HL-60/S4 (cell line): ENCODE measurements around the gene MACROD1.

Experiments used
- in situ Hi-C: fragments of 300-500 bp; cut with MboI; formaldehyde crosslinking; loops from 2 replicates; pipeline ENCODE4 v1.14.3; 2022; ENCODE audit warnings: low sequenced_read_pairs

MACROD1 gene

GRCh38 chr11:64132191-64132771 lies 33.6 kb downstream of the MACROD1 start:
- in situ Hi-C loops = no loop called here

- in situ Hi-C loops = no loop called here
Measured at GRCh38 chr11:64131683-64132190, 34.2 kb downstream of the MACROD1 start.

- in situ Hi-C loops = no loop called here
Measured at GRCh38 chr11:64130618-64131017, 35.3 kb downstream of the MACROD1 start.

GRCh38 chr11:64129403-64129802 lies 36.5 kb downstream of the MACROD1 start:
- in situ Hi-C loops = no loop called here

DNA sequence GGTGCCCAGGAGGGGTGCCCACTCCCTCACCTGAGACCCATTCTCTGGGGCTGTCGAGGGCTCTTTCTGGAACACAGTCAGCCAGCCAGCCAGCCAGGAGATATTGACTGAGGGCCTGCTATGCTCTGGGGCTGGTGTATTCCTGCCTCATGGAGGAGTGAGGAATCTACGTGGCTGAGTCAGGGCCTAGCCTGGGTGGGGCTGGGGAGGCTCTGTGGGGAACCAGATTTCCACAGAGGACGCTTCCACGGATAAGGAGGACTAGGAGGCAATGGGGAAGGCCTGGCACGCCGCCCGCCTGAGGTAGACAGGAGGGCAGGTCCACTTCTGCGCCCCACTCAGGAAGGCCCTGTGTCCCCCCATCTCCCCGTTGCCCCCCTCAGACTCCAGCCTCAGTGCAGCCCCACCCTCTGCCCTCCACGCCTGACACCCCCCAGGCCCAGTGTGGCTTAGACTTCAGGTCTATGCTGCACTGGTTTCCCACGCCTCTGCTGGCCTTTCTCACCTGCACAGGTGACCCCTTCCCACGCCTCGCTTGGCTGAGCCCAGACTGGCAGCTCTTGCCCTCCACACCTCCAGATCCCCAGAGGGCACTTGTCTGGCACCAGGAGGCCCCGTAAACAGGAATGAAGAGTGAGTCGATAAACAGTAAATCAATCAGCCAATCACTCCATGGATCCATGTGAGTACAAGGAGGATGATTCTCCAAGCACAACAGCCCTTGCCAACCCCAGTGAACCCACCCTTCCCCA lies 37.5 kb downstream of the MACROD1 start:
- in situ Hi-C loops = no loop called here

- in situ Hi-C loops = no loop called here
Measured at GRCh38 chr11:64127267-64128072, 38.4 kb downstream of the MACROD1 start.

DNA sequence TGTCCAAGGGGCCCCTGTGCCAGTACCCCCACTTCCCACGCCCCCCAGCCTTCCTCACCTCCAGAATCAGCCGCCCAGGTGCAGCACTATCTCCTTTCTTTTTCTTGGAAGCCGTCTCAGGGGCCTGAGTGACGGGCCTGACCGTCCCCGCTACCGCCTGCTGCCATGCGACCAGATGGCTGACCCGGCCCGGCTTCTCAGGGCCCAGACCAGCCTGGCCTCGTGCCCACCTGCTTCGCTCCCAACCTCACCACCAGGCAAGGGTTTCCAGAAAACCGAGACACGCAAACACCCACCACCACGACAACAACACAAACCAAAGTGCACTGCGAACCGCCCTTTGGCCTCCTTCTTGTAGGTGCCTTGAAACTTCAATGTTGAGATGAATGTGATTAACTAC lies 39.1 kb downstream of the MACROD1 start:
- in situ Hi-C loops = no loop called here

- in situ Hi-C loops = no loop called here
Measured at GRCh38 chr11:64126371-64126770, 39.5 kb downstream of the MACROD1 start.

GRCh38 chr11:64125676-64126075 lies 40.2 kb downstream of the MACROD1 start:
- in situ Hi-C loops = no loop called here

DNA sequence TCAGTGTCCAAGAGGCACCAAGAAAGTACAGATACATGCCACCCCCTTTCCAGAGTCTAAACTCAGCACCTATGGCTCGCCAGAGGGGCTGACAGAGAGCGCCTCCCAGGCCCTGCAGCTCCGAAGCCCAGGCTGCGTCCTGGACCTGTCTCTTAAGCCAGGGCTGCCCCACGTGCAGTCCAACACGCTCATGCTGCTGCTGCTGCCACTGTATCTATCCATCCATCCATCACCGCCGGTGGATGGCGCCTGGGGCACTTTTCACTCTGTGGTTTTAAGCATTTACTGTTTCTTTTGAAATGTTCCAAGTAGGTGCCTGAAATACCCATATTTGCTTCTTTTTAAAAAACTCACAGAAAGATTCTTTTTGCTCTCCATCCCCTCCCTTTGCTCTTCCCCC lies 41.8 kb downstream of the MACROD1 start:
- in situ Hi-C loops = no loop called here

GRCh38 chr11:64123679-64124078 lies 42.2 kb downstream of the MACROD1 start:
- in situ Hi-C loops = no loop called here

DNA sequence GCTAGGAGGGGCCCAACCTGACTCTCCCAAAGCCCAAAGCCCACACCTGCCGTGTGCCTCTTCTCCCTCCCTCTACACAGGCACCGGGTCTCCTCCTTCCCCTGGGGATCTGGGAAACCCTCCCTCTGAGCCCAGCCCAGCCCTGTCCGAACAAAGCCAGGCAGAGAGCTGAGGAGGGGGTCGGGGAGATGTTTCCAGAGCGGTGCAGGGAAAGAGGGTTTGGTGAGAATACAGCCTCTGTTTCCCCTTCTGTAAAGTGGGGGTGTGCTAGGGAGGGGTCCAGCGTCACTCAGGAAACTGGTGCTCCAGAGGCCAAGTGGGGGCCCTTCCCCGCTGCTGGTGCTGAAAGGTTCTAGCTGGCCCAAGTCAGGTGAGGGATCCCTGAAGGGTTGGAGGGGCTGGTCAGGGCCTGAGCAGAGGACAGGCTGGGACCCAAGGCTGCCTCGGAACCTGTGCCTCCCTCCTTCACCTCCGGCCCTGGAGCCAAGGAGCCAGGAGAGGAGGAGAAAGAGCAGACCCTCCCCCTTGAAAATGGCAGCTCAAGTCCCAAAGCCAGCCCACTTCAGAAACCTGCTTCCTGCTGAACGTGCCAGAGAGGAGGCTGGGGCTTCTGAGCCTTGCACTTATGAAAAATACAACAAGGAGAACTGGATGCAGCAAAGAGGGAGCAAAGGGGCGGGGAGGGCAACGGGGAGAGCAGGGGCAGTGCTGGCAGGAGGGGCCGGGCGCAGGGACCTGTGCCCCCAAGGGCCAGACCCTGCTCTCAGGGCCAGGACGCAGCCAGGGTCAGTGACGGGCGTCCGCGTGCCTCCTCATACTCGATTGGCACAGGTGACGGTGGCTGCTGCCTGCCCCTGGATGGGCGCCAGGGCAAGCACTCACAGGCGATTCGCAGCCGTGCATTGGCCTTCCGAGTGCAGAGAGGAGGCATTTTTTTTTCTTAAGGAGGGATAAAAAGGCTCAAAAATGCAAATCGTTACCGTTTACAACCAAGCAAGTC lies 43.2 kb downstream of the MACROD1 start:
- in situ Hi-C loops = no loop called here

GRCh38 chr11:64121663-64122410 lies 44.1 kb downstream of the MACROD1 start:
- in situ Hi-C loops = no loop called here

GRCh38 chr11:64120951-64121569 lies 44.9 kb downstream of the MACROD1 start:
- in situ Hi-C loops = no loop called here

- in situ Hi-C loops = no loop called here
Measured at GRCh38 chr11:64119700-64120099, 46.2 kb downstream of the MACROD1 start.

- in situ Hi-C loops = no loop called here
Measured at GRCh38 chr11:64118876-64119665, 46.8 kb downstream of the MACROD1 start.

- in situ Hi-C loops = no loop called here
Measured at GRCh38 chr11:64117763-64118459, 48.0 kb downstream of the MACROD1 start.
